Left lung (tissue), 10 donors: ENCODE measurements around the gene DARS2. TPM values are rescaled to one million over a fixed set of nuclear protein-coding genes. Genes with fewer than 3 reads are reported as not detected.

ENCODE experiments used
- ATAC-seq: fragments of 200-7000 bp; cut with Tn5 transposase; one replicate; pipeline ENCODE4 v1.9.1; 2020; ENCODE audit warnings: moderate library complexity
- DNase-seq, 4 donors: peaks; one replicate each; pipeline ENCODE4 v3.0.0-alpha.2; 2013 to 2020
- H3K27ac ChIP-seq, 2 donors: fragments of 200-600 bp; sonication (generic) in 1 of 2; one replicate each; pipeline versions ENCODE4 v1.5.0 to v1.8.0; 2020 to 2021
- H3K27me3 ChIP-seq, 2 donors: fragments of 200-600 bp; sonication (generic) in 1 of 2; one replicate each; pipeline versions ENCODE4 v1.5.0 to v1.8.0; 2020 to 2021
- H3K36me3 ChIP-seq, 2 donors: fragments of 200-600 bp; sonication (generic) in 1 of 2; one replicate each; pipeline versions ENCODE4 v1.5.0 to v1.8.0; 2020 to 2021
- H3K4me1 ChIP-seq, 2 donors: fragments of 200-600 bp; one replicate each; pipeline ENCODE4 v1.8.0; 2021
- H3K4me3 ChIP-seq, 2 donors: fragments of 200-600 bp; sonication (generic) in 1 of 2; one replicate each; pipeline versions ENCODE4 v1.5.0 to v1.8.0; 2020 to 2021; ENCODE audit warnings: mild to moderate bottlenecking in 1 of 2
- H3K9me3 ChIP-seq, 2 donors: fragments of 200-600 bp; sonication (generic) in 1 of 2; one replicate each; pipeline versions ENCODE4 v1.5.0 to v1.8.0; 2020 to 2021
- CTCF ChIP-seq, 2 donors: fragments of 200-600 bp; sonication (generic) in 1 of 2; IDR thresholded peaks; one replicate each; pipeline versions ENCODE4 v1.5.0 to v1.8.0; 2021; ENCODE audit warnings: antibody characterized with exemption in 2 of 2
- intact Hi-C, 2 donors: fragments of 100-400 bp; cut with DNase I; formaldehyde crosslinking; loops; one replicate each; pipeline versions ENCODE4 v1.11.2 to v1.14.2; 2022
- polyA plus RNA-seq, 6 donors: library from polyadenylated mRNA; unstranded; fragments of 120-200 nt; gene quantifications; one replicate each; pipeline ENCODE4 v1.2.1, GENCODE V29; 2013; ENCODE audit not compliant: insufficient read length in 6 of 6
- total RNA-seq, 2 donors: library from RNA; stranded (reverse); fragmentation: NEBNext Ultra II Directional; extraction: Animal tissue kit (Norgen Biotek cat#: 25700); gene quantifications; one replicate each; pipeline ENCODE4 v1.2.1, GENCODE V29; 2021
- donor health status: DM: no; HTN: yes; CAD: no.
- donor health status: DM: no; HTN: no; CAD: no.

DARS2 gene
- total and polyA plus RNA-seq, 8 donors, result 19.9 to 24.7 (median 21.3) TPM

- DNase-seq, result no peak
- intact Hi-C loops, result no loop called here
- no peak overlapping the region for H3K27ac ChIP-seq
- H3K4me3 ChIP-seq, result no peak overlapping the region
- peaks cover 2 to 22% of the 10 kb centered on the region in 2 donors for H3K4me1 ChIP-seq
- no peak for ATAC-seq
- H3K36me3 ChIP-seq, result peaks cover 0 to 4% of the 10 kb centered on the region in 2 donors
- H3K9me3 ChIP-seq, result no peaks in the 10 kb centered on the region
- no peak for TF ChIP-seq CTCF (IDR thresholded peaks at IDR 0.05)
- H3K27me3 ChIP-seq, result no peaks in the 10 kb centered on the region
Measured at GRCh38 chr1:173821680-173822079, 2.8 kb upstream of the DARS2 start.

- Histone ChIP-seq H3K36me3 (no peaks in the 10 kb centered on the region), H3K4me1 (peaks cover 2 to 32% of the 10 kb centered on the region in 2 donors), H3K9me3 (no peaks in the 10 kb centered on the region), H3K27me3 (no peaks in the 10 kb centered on the region), H3K27ac (peak overlapping the region; percentile 95 to 97), H3K4me3 (peak overlapping the region; percentile 71 to 83)
- ATAC-seq, result no peak
- intact Hi-C loops, result no loop called here
- DNase-seq, result no peak
- TF ChIP-seq CTCF (IDR thresholded peaks at IDR 0.05), result no peak
Measured at GRCh38 chr1:173823781-173824314, 625 bp upstream of the DARS2 start.

GRCh38 chr1:173827611-173828010, 3.1 kb downstream of the DARS2 start:
- intact Hi-C loops, result no loop called here

GRCh38 chr1:173832748-173833147, 8.3 kb downstream of the DARS2 start:
- Histone ChIP-seq H3K36me3 (peaks cover 0 to 78% of the 10 kb centered on the region in 2 donors), H3K4me3 (no peak overlapping the region), H3K4me1 (no peaks in the 10 kb centered on the region), H3K27me3 (no peaks in the 10 kb centered on the region), H3K27ac (no peak overlapping the region), H3K9me3 (no peaks in the 10 kb centered on the region)
- intact Hi-C loops, result no loop called here
- no peak for TF ChIP-seq CTCF (IDR thresholded peaks at IDR 0.05)
- DNase-seq (no peak), ATAC-seq (no peak)

More at GRCh38 chr1:173827611-173828010, 3.1 kb downstream of the DARS2 start:
- ATAC-seq (no peak), DNase-seq (no peak)
- H3K27me3 ChIP-seq, result no peaks in the 10 kb centered on the region
- TF ChIP-seq CTCF (IDR thresholded peaks at IDR 0.05), result no peak
- H3K36me3 ChIP-seq, result peaks cover 0 to 27% of the 10 kb centered on the region in 2 donors
- H3K27ac ChIP-seq, result no peak overlapping the region
- H3K4me1 ChIP-seq, result peaks cover 2 to 26% of the 10 kb centered on the region in 2 donors
- H3K4me3 ChIP-seq, result no peak overlapping the region
- no peaks in the 10 kb centered on the region for H3K9me3 ChIP-seq

- no peak overlapping the region for H3K4me3 ChIP-seq
- H3K36me3 ChIP-seq, result peaks cover 0 to 69% of the 10 kb centered on the region in 2 donors
- ATAC-seq (no peak), DNase-seq (no peak)
- H3K4me1 ChIP-seq, result peaks cover 7 to 15% of the 10 kb centered on the region in 2 donors
- H3K9me3 ChIP-seq, result no peaks in the 10 kb centered on the region
- H3K27me3 ChIP-seq, result no peaks in the 10 kb centered on the region
- intact Hi-C loops, result no loop called here
- no peak overlapping the region for H3K27ac ChIP-seq
- TF ChIP-seq CTCF (IDR thresholded peaks at IDR 0.05), result no peak
Measured at GRCh38 chr1:173852105-173852504, 27.6 kb downstream of the DARS2 start.
